ENCODE results near the gene PRDM5.

Gene PRDM5

DNA sequence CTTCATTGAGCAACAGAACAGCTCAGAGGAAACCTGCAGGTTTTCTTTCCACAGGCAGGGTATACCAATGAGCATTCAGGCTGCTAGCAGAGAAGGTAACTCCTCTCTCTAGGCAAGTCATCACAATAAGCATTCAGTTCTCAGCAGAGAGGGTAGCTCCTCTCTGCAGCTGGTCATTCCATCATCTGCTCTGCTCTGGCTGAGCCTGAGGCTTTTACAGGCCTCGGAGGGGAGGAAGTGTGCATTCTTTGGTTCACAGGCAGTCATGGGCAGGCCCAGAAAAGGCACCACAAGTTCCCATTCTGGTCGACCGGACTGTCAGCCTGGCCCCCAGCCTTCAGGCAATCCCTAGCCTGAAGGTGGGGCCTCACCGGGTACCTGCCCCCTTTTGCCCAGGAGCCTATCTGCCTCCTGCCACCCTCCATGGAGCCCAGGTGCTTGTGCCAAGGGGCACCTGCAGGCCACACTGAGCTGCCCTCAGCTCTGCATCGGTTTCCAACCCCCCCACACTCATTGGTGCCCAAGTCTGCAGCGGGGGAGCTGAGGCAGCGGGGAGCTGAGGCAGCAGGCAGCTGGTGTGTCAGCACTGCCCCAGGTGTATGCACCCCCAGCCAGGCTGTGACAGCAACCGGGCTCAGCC is 83.1 kb downstream of the PRDM5 start:
- no peak overlapping the region for H3K4me3 ChIP-seq (ENCODE audit: low read depth, low read length)
- TF ChIP-seq, protein P1, sequence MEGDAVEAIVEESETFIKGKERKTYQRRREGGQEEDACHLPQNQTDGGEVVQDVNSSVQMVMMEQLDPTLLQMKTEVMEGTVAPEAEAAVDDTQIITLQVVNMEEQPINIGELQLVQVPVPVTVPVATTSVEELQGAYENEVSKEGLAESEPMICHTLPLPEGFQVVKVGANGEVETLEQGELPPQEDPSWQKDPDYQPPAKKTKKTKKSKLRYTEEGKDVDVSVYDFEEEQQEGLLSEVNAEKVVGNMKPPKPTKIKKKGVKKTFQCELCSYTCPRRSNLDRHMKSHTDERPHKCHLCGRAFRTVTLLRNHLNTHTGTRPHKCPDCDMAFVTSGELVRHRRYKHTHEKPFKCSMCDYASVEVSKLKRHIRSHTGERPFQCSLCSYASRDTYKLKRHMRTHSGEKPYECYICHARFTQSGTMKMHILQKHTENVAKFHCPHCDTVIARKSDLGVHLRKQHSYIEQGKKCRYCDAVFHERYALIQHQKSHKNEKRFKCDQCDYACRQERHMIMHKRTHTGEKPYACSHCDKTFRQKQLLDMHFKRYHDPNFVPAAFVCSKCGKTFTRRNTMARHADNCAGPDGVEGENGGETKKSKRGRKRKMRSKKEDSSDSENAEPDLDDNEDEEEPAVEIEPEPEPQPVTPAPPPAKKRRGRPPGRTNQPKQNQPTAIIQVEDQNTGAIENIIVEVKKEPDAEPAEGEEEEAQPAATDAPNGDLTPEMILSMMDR (IDR thresholded peaks at IDR 0.05; ENCODE audit: low read depth, low read length) = no peak

DNA sequence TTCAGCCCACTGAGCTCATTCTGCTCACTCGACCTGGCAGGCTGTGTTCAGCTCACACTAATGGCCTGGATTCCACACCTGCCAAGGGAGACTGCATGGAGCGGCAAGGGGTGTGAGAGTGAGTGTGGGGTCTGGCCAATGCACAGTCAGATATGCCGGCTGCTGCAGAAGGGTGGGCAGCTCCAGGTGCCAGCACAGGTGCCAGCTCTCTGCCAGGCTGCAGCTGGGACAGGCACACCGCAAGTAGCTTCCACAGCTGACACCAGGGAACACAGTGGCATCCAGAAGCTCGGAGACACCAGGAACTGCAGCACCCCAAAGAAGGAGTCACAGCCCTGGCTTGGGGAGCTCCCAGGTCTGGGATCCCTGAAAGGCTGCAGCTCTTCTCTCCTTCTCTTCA is 83.7 kb downstream of the PRDM5 start:
- H3K4me3 ChIP-seq (ENCODE audit: low read depth, low read length) = no peak overlapping the region
- TF ChIP-seq, protein P1 (IDR thresholded peaks at IDR 0.05; ENCODE audit: low read depth, low read length) = no peak

DNA sequence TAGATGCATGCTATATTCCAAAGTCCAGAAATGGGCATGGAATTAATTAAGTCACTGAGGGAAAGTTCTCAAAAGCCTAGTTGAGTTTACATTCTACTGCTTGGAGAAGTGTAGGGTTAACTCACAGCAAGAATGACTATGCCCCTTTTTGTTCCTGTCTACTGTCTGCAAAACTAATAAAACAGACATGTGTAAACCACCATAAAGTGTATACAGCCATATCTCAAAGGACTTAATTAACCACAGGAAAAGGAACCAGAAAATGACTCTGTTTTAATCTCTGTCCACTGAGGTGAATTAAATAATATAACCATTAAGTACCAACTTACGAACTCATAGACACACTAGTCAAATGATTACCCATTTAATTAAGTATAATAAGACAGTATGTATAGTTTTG is 84.9 kb downstream of the PRDM5 start:
- TF ChIP-seq, protein P1 (IDR thresholded peaks at IDR 0.05; ENCODE audit: low read depth, low read length) = no peak
- no peak overlapping the region for H3K4me3 ChIP-seq (ENCODE audit: low read depth, low read length)

DNA sequence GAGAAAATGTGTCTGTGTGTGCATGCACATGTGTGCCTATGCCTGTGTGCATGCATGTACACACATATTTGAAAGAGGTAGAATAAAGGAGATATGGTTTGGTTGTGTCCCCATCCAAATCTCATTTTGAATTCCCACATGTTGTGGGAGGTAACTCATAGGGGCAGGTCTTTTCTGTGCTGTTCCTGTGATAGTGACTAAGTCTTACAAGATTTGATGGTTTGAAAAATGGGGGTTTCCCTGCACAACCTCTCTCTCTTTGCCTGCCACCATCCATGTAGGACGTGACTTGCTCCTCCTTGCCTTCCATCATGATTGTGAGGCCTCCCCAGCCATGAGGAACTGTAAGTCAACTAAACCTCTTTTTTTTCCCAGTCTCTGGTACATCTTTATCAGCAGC is 87.2 kb downstream of the PRDM5 start:
- TF ChIP-seq, protein P1 (IDR thresholded peaks at IDR 0.05; ENCODE audit: low read depth, low read length) = no peak
- no peak overlapping the region for H3K4me3 ChIP-seq (ENCODE audit: low read depth, low read length)

DNA sequence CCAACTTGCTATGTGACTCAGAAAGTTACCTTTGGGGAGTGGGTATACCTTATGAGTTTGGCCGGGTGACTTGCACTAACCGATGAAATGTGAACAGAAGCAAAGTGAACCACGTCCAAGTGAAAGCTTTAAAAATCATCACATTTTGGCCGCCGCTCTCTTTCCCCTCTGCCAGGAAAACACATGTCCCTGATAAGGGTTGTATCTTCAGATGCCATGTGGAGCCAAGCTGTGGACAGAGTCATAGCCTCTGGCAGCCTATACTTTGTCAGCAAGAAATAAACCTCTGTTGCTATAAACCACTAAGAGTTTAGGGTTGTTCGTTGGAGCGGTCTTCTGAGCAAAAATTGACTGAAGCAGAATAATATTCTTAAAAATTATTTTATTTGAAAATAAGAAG is 92.3 kb downstream of the PRDM5 start:
- TF ChIP-seq, protein P1 (IDR thresholded peaks at IDR 0.05; ENCODE audit: low read depth, low read length) = no peak

DNA sequence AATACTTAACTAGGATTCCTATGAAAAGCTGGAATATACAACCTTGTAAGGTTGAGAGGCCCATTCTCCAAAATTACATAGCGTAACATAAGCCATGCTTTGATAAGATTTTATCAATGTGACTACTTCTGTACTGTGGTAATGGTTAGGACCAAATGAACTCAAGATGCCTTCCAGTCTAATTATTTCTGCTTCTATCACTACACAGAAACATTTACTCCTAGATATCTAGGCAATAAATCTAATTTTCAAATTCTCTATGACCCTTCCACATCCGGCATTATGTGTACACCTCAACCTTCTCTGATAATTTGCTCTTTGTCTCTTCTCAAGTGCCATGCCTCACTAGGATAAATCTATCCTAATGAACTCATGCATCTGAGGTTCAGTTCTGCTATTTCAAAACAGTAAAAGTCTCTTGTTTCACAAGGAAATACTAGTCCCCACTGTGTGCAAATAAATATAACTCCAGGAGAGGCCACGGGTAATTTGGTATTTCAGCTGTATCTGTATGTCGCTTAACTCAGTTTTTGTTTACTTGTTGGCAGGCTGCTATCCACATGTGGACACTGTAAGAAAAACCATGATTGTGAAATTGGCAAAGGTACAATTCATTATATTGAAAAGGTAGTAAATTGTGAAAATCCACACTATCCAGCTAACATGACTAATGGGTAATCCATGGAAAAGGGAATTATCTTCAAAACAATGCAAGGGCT is 93.3 kb downstream of the PRDM5 start:
- no peak overlapping the region for H3K4me3 ChIP-seq (ENCODE audit: low read depth, low read length)
- TF ChIP-seq, protein P1 (IDR thresholded peaks at IDR 0.05; ENCODE audit: low read depth, low read length) = no peak

More for the DNA sequence above, 92.3 kb downstream of the PRDM5 start:
- no peak overlapping the region for H3K4me3 ChIP-seq (ENCODE audit: low read depth, low read length)

DNA sequence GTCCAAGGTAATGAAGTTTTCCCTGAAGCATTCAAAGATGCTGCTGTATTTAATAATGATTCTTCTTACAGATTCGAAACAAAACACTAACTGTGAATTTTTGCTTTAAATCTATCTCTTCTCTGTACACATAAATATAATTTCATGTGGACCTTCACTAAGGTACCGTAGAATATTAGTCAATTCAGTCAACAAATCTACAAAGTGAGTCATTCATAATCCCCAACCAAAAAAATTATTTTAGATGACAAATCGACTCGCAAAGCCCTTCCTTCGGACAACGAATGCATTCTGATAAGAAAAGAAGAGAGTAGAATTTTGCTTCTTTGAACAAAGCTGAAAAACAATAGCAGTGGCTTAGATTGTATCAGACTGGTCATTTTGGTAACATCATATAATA is 95.7 kb downstream of the PRDM5 start:
- TF ChIP-seq, protein P1 (IDR thresholded peaks at IDR 0.05; ENCODE audit: low read depth, low read length) = no peak
- no peak overlapping the region for H3K4me3 ChIP-seq (ENCODE audit: low read depth, low read length)
